Psoas muscle (tissue), 8 donors: ENCODE measurements around the gene GSC2. TPM values are rescaled to one million over a fixed set of nuclear protein-coding genes. Genes with fewer than 3 reads are reported as not detected.
A peak's percentile ranks its signal among the peaks of the same experiment; 100 is the strongest.

ENCODE experiments used
- ATAC-seq, 4 donors: fragments of 200-7000 bp; cut with Tn5 transposase; one replicate each; pipeline ENCODE4 v1.9.1; 2020; ENCODE audit warnings: moderate library complexity in 3 of 4, mild to moderate bottlenecking in 2 of 4
- DNase-seq, 2 donors: peaks; one replicate each; pipeline ENCODE4 v3.0.0-alpha.2; 2020
- H3K27ac ChIP-seq: fragments of 200-600 bp; one replicate; pipeline ENCODE4 v1.8.0; 2022
- H3K27me3 ChIP-seq, 3 donors: fragments of 200-600 bp in 1 of 3; one replicate each; pipeline versions ENCODE4 v1.6.1 to v1.8.0; 2013 to 2022; ENCODE audit warnings: low read length in 2 of 3, mild to moderate bottlenecking in 2 of 3, moderate library complexity in 1 of 3; ENCODE audit not compliant: insufficient read depth in 3 of 3
- H3K36me3 ChIP-seq, 2 donors: fragments of 200-600 bp in 1 of 2; one replicate each; pipeline versions ENCODE4 v1.6.1 to v1.8.0; 2013 to 2022; ENCODE audit warnings: low read depth in 1 of 2, mild to moderate bottlenecking in 1 of 2, moderate library complexity in 1 of 2; ENCODE audit not compliant: insufficient read depth in 1 of 2
- H3K4me1 ChIP-seq: fragments of 200-600 bp; one replicate; pipeline ENCODE4 v1.8.0; 2022
- H3K4me3 ChIP-seq: fragments of 200-600 bp; one replicate; pipeline ENCODE4 v1.8.0; 2022; ENCODE audit warnings: mild to moderate bottlenecking
- H3K9me3 ChIP-seq: fragments of 200-600 bp; one replicate; pipeline ENCODE4 v1.8.0; 2022
- WGBS, 3 donors: extraction: QIAGEN DNeasy Blood & Tissue Kit; methylation state at CpG; one replicate each; pipeline versions ENCODE4 v1.1.6 to v1.1.7; 2013; 5-methylcytosine and 5-hydroxymethylcytosine counted together
- intact Hi-C, 2 donors: fragments of 100-400 bp; cut with DNase I; formaldehyde crosslinking; loops; one replicate each; pipeline versions ENCODE4 v1.11.0 to v1.14.2; 2022
- polyA plus RNA-seq, 3 donors: library from polyadenylated mRNA; stranded (reverse); fragments of 200-250 nt; gene quantifications; one replicate each; pipeline ENCODE4 v1.2.3, GENCODE V29; 2013
- total RNA-seq, 4 donors: library from RNA; stranded (reverse); fragmentation: NEBNext Ultra II Directional in 2 of 4; extraction: Animal tissue kit (Norgen Biotek cat#: 25700) in 2 of 4; gene quantifications; one replicate each; pipeline versions ENCODE4 v1.2.1 to v1.2.4, GENCODE V29; 2021 to 2023
- TF ChIP-seq, protein P1 (sequence below): fragments of 200-600 bp; IDR thresholded peaks from one replicate; pipeline ENCODE4 v1.8.0; 2022; ENCODE audit warnings: antibody characterized with exemption
- donor health status: healthy with polysubstance abuse.
- donor health status: DM: no; HTN: no; CAD: no; lungs with moderate emphysema.
- donor health status: Bipolar disorder and iron deficiency.
- donor health status: healthy.
- donor health status: DM: yes; HTN: yes; CAD: no.
- donor health status: DM: no; HTN: no; CAD: no.
- donor health status: DM: no; HTN: no; CAD: no.
- donor health status: DM: yes; HTN: yes; CAD: no.

Gene GSC2
- total and polyA plus RNA-seq, 7 donors = not detected

GRCh38 chr22:19118329-19118880, 31.7 kb downstream of the GSC2 start:
- intact Hi-C loops = no loop called here
- TF ChIP-seq, protein P1, sequence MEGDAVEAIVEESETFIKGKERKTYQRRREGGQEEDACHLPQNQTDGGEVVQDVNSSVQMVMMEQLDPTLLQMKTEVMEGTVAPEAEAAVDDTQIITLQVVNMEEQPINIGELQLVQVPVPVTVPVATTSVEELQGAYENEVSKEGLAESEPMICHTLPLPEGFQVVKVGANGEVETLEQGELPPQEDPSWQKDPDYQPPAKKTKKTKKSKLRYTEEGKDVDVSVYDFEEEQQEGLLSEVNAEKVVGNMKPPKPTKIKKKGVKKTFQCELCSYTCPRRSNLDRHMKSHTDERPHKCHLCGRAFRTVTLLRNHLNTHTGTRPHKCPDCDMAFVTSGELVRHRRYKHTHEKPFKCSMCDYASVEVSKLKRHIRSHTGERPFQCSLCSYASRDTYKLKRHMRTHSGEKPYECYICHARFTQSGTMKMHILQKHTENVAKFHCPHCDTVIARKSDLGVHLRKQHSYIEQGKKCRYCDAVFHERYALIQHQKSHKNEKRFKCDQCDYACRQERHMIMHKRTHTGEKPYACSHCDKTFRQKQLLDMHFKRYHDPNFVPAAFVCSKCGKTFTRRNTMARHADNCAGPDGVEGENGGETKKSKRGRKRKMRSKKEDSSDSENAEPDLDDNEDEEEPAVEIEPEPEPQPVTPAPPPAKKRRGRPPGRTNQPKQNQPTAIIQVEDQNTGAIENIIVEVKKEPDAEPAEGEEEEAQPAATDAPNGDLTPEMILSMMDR = no peak
- ATAC-seq = no peak
- no peak overlapping the region for H3K27ac ChIP-seq
- peaks cover 82% of the 10 kb centered on the region for H3K4me1 ChIP-seq
- H3K9me3 ChIP-seq = no peaks in the 10 kb centered on the region
- 81 to 84% (median 81%) methylated on average over 4 of the region's 4 CpGs for WGBS, 3 donors
- DNase-seq = no peak
- H3K27me3 ChIP-seq = no peaks in the 10 kb centered on the region
- no peak overlapping the region for H3K4me3 ChIP-seq
- peaks cover 0 to 5% of the 10 kb centered on the region in 2 donors for H3K36me3 ChIP-seq

- DNase-seq (no peak), ATAC-seq (no peak)
- TF ChIP-seq, protein P1 = no peak
- Histone ChIP-seq H3K27ac (no peak overlapping the region), H3K27me3 (no peaks in the 10 kb centered on the region), H3K9me3 (no peaks in the 10 kb centered on the region), H3K4me3 (no peak overlapping the region), H3K36me3 (peaks cover 0 to 5% of the 10 kb centered on the region in 2 donors), H3K4me1 (peaks cover 79% of the 10 kb centered on the region)
- 64 to 77% (median 70%) methylated on average over 9 of the region's 9 CpGs for WGBS, 3 donors
- intact Hi-C loops = no loop called here
Observed at GRCh38 chr22:19117111-19117512, 33.0 kb downstream of the GSC2 start.

DNA sequence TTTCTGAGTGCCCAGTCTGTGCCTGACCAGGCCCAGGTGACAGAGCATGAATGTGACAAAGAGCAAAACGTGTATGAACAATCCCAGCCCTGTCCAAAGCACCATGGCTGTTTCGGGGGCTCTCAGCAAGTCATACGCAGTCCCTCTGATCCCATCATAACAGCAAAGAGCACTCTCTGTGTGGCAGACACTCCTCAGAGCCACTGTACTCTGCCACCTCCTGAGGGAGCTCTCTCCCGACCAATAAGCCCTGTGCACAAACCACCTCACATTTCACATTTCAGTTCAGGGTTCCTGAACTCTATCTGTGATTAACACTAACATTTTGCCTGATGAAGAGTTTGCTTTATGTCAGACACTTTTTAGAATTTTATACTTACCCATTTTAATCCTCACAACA, 34.5 kb downstream of the GSC2 start:
- H3K4me1 ChIP-seq = peaks cover 84% of the 10 kb centered on the region
- no peaks in the 10 kb centered on the region for H3K27me3 ChIP-seq
- intact Hi-C loops = no loop called here
- no peaks in the 10 kb centered on the region for H3K9me3 ChIP-seq
- 53 to 68% (median 63%) methylated on average over 4 of the region's 4 CpGs for WGBS, 3 donors
- TF ChIP-seq, protein P1 = no peak
- ATAC-seq = peak in 1 of 4 donors; percentile 30
- H3K36me3 ChIP-seq = peaks cover 0 to 5% of the 10 kb centered on the region in 2 donors
- no peak for DNase-seq
- H3K4me3 ChIP-seq = no peak overlapping the region
- H3K27ac ChIP-seq = no peak overlapping the region

DNA sequence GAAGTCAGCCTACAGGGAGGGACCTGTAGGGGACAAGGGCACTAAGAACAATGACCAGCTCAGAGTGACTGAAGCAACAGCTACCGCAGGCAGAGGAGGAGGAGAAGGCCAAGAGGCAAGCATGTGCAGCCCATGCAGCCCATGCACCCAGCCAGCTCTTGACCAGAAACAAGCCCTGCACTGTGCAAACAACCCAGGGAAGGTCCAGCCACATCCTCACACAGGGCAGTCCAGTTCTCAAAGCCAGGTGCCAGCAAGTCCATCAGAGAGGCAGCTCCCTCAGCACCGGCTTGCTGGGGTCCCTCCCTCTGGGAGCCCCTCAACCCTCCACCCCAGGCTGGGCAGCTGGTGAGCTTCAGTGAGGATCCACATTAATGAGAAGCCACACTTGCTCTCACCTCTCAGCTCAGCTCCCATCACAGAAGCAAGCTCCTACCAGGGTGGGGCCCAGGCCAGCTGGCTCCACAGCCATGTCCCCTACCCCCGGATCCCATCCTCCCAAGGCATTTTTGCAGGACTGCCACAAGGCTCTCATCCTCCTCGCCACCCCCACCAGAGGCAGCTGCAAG, 35.0 kb downstream of the GSC2 start:
- Histone ChIP-seq H3K4me3 (no peak overlapping the region), H3K27me3 (no peaks in the 10 kb centered on the region), H3K27ac (no peak overlapping the region), H3K36me3 (peaks cover 0 to 5% of the 10 kb centered on the region in 2 donors), H3K4me1 (peaks cover 84% of the 10 kb centered on the region), H3K9me3 (no peaks in the 10 kb centered on the region)
- 39 to 68% (median 44%) methylated on average over 4 of the region's 4 CpGs for WGBS, 3 donors
- TF ChIP-seq, protein P1 = no peak
- peak in 2 of 4 donors; percentile 24 to 47 for ATAC-seq
- no peak for DNase-seq
- intact Hi-C loops = no loop called here

GRCh38 chr22:19113429-19113828, 36.7 kb downstream of the GSC2 start:
- Histone ChIP-seq H3K9me3 (no peaks in the 10 kb centered on the region), H3K27ac (no peak overlapping the region), H3K36me3 (peaks cover 0 to 5% of the 10 kb centered on the region in 2 donors), H3K4me3 (no peak overlapping the region), H3K27me3 (no peaks in the 10 kb centered on the region), H3K4me1 (peaks cover 84% of the 10 kb centered on the region)
- 94 to 99% (median 97%) methylated on average over 5 of the region's 5 CpGs for whole genome bisulfite sequencing, 3 donors
- TF ChIP-seq, protein P1 = no peak
- no peak for ATAC-seq
- intact Hi-C loops = no loop called here
- no peak for DNase-seq
